Ishikawa (cell line): Measurements from ENCODE around the gene FAM184B.

Source experiments
- CEBPB ChIP-seq: IDR thresholded peaks from 2 replicates; pipeline ENCODE4 v1.6.1; 2012
- REST ChIP-seq: IDR thresholded peaks from 2 replicates; pipeline ENCODE4 v1.6.1; 2012; ENCODE audit warnings: low read depth, mild to moderate bottlenecking
- TEAD4 ChIP-seq: IDR thresholded peaks from 2 replicates; pipeline ENCODE4 v1.6.1; 2012

- no peak for TF ChIP-seq TEAD4
- no peak for TF ChIP-seq CEBPB
- TF ChIP-seq REST, result no peak
Measured at GRCh38 chr4:17690135-17690534, 91.3 kb downstream of the FAM184B start.
